Measurements from ENCODE around the gene ZCCHC18.
A peak's percentile ranks its signal among the peaks of the same experiment; 100 is the strongest.

The ZCCHC18 gene

DNA sequence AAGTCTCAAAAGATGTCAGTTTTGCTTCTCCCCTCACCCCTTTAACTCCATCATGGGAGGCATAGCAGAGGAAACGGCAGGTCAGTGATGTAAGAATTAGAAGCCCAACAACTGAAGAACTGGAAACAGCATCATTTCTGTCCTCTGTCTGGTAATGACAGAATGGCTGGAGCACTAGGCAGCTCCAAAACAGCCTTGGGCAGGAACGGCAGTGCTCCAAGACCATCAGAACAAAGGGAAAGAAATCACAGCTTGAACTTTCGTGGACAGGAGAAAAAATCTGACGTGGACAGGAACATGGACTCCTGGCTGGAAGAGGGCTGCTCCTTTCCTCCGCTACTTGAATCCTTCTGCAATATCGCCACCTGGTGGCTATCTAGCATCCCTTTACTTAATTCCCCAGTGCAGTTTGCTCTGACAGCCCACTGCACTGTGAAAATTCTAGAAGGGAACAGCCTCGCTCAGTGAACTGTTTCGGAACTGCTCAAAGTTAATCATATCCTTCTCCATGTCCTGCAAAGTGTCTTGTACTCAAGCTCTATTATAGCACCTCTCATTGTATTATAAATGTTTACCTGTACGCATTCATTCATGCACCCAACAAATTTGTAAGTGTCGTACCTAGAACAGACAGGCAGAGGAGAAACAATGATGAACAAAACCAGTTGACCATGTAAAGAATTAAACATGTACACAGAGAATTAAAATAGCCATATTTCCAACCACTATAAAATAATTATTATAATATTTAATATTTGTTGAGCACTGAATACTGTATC, 24.1 kb downstream of the ZCCHC18 start:
- no peak for TF ChIP-seq SIN3A (IDR thresholded peaks at IDR 0.05; ENCODE audit: borderline replicate concordance, insufficient read depth, low read length)
- TF ChIP-seq, protein P1, sequence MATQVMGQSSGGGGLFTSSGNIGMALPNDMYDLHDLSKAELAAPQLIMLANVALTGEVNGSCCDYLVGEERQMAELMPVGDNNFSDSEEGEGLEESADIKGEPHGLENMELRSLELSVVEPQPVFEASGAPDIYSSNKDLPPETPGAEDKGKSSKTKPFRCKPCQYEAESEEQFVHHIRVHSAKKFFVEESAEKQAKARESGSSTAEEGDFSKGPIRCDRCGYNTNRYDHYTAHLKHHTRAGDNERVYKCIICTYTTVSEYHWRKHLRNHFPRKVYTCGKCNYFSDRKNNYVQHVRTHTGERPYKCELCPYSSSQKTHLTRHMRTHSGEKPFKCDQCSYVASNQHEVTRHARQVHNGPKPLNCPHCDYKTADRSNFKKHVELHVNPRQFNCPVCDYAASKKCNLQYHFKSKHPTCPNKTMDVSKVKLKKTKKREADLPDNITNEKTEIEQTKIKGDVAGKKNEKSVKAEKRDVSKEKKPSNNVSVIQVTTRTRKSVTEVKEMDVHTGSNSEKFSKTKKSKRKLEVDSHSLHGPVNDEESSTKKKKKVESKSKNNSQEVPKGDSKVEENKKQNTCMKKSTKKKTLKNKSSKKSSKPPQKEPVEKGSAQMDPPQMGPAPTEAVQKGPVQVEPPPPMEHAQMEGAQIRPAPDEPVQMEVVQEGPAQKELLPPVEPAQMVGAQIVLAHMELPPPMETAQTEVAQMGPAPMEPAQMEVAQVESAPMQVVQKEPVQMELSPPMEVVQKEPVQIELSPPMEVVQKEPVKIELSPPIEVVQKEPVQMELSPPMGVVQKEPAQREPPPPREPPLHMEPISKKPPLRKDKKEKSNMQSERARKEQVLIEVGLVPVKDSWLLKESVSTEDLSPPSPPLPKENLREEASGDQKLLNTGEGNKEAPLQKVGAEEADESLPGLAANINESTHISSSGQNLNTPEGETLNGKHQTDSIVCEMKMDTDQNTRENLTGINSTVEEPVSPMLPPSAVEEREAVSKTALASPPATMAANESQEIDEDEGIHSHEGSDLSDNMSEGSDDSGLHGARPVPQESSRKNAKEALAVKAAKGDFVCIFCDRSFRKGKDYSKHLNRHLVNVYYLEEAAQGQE (IDR thresholded peaks at IDR 0.05; ENCODE audit: insufficient read depth in 1 of 2, low read depth in 2 of 2, low read length in 2 of 2): no peak
- TF ChIP-seq POLR2AphosphoS5 (IDR thresholded peaks at IDR 0.05; ENCODE audit: low read depth, low read length): no peak
- no peak for TF ChIP-seq TAF1 (IDR thresholded peaks at IDR 0.05; ENCODE audit: borderline replicate concordance, insufficient read depth, low read length)
- TF ChIP-seq FOXP2 (optimal IDR thresholded peaks at IDR 0.05; ENCODE audit: borderline replicate concordance, extremely low read depth, extremely low read length, insufficient read depth): no peak

DNA sequence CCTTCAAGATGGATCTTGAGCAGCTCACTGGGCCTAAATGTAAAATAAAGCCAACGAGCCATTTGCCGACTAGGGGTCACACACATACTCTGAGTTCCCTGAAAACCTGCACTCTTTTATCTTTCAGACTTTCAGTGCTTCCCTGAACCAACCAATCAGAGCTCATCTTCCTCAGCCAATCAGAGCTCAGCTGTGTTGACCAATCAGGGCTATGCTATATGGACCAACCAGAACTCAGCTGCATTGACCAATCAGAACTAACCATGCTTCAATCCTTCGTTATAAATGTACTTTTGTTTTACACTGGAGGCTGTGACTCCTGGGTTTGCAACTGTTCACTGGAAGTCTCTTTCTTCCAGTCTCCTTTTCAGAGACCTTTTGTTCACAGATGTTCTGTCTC, 25.2 kb downstream of the ZCCHC18 start:
- no peak for TF ChIP-seq FOXP2 (optimal IDR thresholded peaks at IDR 0.05; ENCODE audit: borderline replicate concordance, extremely low read depth, extremely low read length, insufficient read depth)
- TF ChIP-seq TAF1 (IDR thresholded peaks at IDR 0.05; ENCODE audit: borderline replicate concordance, insufficient read depth, low read length): no peak
- TF ChIP-seq POLR2AphosphoS5 (IDR thresholded peaks at IDR 0.05; ENCODE audit: low read depth, low read length): no peak
- no peak for TF ChIP-seq SIN3A (IDR thresholded peaks at IDR 0.05; ENCODE audit: borderline replicate concordance, insufficient read depth, low read length)

DNA sequence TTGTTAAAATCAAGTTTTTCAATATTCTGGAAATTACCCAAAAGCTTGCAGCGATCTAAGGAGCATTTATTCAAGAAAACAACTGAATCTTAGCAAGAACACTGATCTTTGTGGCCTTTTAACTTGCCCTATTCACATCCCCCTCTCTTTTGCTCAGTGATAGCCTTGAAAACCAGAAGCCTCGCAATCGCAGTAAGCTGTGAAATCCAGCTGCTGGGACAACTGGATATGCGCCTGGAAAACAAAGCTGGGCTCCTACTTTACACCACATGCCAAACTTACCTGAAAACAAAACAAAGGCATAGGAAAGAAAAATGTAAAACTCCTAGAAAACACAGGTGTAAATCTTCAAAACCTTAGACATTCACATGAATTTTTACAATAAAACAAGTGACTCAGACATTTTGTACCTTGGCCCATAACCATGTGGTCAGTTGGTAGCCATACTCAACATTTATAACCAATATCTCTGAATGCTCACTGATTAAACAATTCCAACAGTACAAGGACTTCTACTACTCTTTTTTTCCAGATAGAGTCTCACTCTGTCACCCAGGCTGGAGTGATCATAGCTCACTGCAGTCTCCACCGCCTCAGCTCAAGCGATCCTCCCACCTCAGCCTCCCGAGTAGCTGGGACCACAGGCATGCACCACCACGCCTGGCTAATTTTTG, 28.9 kb downstream of the ZCCHC18 start:
- TF ChIP-seq TAF1 (IDR thresholded peaks at IDR 0.05; ENCODE audit: borderline replicate concordance, insufficient read depth, low read length) (no peak), FOXP2 (optimal IDR thresholded peaks at IDR 0.05; ENCODE audit: borderline replicate concordance, extremely low read depth, extremely low read length, insufficient read depth) (no peak), POLR2AphosphoS5 (IDR thresholded peaks at IDR 0.05; ENCODE audit: low read depth, low read length) (no peak), SIN3A (IDR thresholded peaks at IDR 0.05; ENCODE audit: borderline replicate concordance, insufficient read depth, low read length) (no peak)
- TF ChIP-seq, protein P1 (IDR thresholded peaks at IDR 0.05; ENCODE audit: insufficient read depth in 1 of 2, low read depth in 2 of 2, low read length in 2 of 2): no peak

DNA sequence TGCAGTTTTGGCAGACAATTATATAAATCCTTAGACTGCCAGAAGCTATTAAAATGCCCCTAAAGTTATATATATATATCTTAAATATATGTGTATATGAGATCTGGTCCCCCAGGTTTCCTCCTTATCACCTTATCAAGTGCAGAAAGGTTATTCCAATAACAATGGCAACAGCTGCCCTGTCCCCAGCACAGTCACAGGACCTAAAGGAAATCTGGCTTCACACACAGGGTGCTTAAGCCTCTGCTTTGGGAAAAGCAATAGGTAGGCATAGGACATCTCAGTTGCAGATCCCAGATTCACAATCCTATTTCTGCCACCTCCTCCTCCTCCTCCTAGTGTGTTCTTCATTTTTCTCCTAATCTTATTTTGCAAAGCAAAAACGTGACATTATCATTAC, 38.7 kb downstream of the ZCCHC18 start:
- TF ChIP-seq TAF1 (IDR thresholded peaks at IDR 0.05; ENCODE audit: borderline replicate concordance, insufficient read depth, low read length) (no peak), SIN3A (IDR thresholded peaks at IDR 0.05; ENCODE audit: borderline replicate concordance, insufficient read depth, low read length) (no peak), FOXP2 (optimal IDR thresholded peaks at IDR 0.05; ENCODE audit: borderline replicate concordance, extremely low read depth, extremely low read length, insufficient read depth) (no peak), POLR2AphosphoS5 (IDR thresholded peaks at IDR 0.05; ENCODE audit: low read depth, low read length) (no peak)
- TF ChIP-seq, protein P1 (IDR thresholded peaks at IDR 0.05; ENCODE audit: insufficient read depth in 1 of 2, low read depth in 2 of 2, low read length in 2 of 2): no peak

DNA sequence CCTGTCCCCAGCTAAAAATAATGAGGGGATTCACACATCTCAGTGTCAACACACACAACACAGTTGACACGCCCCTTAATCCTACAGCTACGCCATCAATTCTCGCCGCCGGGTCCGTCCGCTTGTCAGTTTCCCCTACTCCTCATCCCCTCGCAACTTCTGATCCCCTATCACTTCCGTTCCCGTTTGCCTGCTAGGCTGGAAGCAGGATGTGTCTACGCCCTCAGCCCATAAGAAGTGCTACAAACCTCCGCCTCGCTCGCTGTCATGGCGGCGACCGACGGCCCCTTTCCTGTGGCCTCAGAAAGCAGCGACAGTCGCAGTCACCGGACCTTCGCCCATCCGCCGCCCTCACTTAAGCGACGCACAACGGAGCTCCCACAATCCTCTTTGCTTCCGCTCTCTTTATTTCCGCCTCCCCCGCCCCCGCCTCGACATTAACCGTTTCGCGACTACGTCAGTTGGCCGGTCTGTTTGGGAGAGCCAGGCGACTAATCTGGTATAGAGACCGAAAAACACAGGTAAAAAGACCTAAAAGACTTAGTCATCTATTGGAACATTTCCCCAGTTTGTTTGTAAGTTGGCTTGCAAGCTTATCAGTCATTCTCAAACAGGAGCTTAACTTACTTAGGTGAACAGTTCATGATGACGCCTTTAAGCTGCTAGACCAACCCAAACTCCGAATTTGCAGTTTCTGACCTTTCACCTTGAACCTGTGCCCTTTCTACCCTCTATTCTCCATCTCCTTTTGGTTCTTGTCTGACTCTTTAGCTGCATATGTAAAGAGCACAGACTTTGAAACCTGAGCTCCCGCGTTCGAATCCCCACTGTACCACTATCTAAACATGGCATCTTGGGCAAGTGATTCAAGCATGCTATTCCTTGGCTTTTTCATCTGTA, 44.6 kb downstream of the ZCCHC18 start, which contains the start of gene SLC25A53:
TSS of gene SLC25A53 (minus strand) at position 380 of the 900 bp plus-strand sequence. CDS start 51,752 bp downstream, outside the sequence.
- TF ChIP-seq, protein P1 (IDR thresholded peaks at IDR 0.05; ENCODE audit: insufficient read depth in 1 of 2, low read depth in 2 of 2, low read length in 2 of 2): 0 out of 4 replicates have a peak, but pooled peaks of 1 of the 2 experiments have one; percentile 16
- TF ChIP-seq POLR2AphosphoS5 (IDR thresholded peaks at IDR 0.05; ENCODE audit: low read depth, low read length) (peak; percentile 68; the same call in 1 of the 2 replicates), FOXP2 (optimal IDR thresholded peaks at IDR 0.05; ENCODE audit: borderline replicate concordance, extremely low read depth, extremely low read length, insufficient read depth) (peak; percentile 21), SIN3A (IDR thresholded peaks at IDR 0.05; ENCODE audit: borderline replicate concordance, insufficient read depth, low read length) (peak; percentile 57; the same call in 1 of the 2 replicates), TAF1 (IDR thresholded peaks at IDR 0.05; ENCODE audit: borderline replicate concordance, insufficient read depth, low read length) (0 out of 2 replicates have a peak, but pooled peaks have one; percentile 17)
